Activated T-helper 1 cell treated with anti-CD3 and anti-CD28 coated beads, Interleukin-2, amount 50 U/mL, for 16 hours (primary cell): ENCODE results near the gene ITPR1.

Source experiments
- DNase-seq, 2 donors: peaks; one replicate each; pipeline ENCODE4 v3.0.0-alpha.2; 2020; ENCODE audit warnings: low read depth in 1 of 2, low spot score in 1 of 2

Gene ITPR1

DNA sequence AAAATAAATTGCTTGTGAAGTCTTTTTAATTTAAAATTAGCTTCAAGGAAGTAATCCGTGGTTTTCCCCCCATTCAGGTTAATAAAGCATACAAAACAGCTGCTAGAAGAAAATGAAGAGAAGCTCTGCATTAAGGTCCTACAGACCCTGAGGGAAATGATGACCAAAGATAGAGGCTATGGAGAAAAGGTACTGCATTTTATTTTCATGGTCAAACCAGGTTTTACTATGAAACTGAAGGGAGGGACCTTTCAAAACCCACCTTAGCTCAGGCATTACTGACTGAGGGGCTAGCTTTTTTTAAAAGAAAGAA, 218.5 kb downstream of the ITPR1 start:
- DNase-seq, result no peak

GRCh38 chr3:4712109-4712508, 219.0 kb downstream of the ITPR1 start:
- DNase-seq, result no peak

DNA sequence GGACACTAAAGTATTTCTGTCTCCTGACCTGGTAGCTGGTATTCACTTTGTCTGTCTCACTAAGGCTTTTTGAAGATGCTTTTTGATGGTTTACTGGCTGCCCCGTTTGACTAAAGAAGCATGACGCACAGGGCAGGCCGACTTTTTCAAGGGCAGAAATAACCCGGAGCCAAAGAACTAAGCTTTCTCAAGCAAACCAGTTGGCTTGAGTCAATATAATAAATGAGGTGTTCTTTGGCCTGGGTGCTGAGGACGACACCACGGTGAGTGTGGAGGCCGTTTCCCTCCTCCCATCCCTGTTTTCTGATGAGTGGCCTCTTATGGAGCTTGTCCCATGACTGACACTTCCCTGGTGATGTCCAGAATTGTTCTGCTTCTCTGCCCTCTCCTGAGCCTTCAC, 220.9 kb downstream of the ITPR1 start:
- no peak for DNase-seq

- DNase-seq, result no peak
Measured at GRCh38 chr3:4716266-4716665, 223.1 kb downstream of the ITPR1 start.

- no peak for DNase-seq
Measured at GRCh38 chr3:4716706-4717362, 223.7 kb downstream of the ITPR1 start.

DNA sequence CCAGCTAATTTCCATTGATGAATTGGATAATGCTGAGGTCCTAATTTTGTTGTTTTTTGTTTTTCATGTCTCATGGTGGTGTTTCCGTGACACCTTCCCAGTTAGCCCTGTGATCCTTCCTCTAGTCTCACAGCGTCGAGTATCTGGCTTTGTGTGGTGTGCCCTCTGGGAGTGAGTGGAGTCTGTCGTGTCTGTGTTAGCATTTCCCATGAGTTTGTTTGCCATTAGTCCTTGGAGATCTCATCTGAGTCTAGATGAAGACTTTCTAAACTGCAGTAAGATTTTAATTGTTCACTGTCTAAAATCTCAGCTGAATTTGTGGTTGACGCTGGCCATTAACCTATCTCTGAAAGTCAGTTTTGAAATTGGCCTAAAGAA, 224.2 kb downstream of the ITPR1 start:
- no peak for DNase-seq

DNA sequence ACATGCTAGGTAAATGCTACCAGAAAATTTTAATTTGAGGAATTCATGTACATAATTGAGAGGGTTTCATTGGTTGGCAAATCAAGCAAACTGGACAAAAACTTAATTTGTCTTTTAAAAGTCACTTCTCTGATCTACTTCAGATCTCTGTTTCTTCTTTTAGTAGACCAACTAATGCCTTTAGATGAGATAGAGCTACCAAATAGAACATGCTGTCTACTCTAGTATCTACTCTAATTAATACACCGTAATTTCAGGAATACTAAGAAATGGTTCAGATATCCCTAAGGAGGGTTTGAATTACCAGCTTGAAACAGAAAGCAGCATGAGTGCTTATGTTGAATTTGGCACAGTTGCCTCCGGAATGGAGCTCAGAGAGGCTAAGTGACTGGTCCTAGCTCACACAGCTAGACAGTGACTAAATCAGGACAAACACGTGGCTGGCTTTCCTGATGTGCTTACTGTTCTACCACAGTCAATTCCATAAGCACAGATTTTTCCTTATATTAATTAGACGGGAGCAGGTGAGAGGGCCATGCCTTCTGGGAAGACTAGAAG, 225.1 kb downstream of the ITPR1 start:
- DNase-seq, result no peak

DNA sequence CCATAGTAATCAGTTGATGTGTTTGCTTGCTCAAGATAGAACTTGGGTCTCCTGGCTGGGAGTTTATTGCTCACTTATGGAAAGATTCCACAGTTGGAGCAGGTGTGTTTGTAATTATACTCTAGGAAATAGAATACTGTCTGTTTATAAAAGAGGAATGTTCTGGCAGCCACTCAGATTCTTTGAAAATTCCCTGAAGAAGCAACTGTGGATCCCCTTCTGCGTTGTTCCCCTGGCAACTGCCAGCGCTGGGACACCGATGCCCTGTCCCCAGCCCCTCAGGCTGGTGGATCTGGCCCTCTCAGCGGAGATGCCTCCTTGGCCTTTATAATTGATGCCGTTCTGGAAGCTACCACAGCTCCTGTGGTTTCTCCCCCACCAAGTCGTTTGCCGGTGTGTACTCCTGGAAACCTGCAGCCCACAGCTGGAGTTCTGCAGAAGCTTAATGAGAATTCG, 225.9 kb downstream of the ITPR1 start:
- DNase-seq, result no peak

- DNase-seq, result no peak
Measured at GRCh38 chr3:4720316-4721075, 227.3 kb downstream of the ITPR1 start.

DNA sequence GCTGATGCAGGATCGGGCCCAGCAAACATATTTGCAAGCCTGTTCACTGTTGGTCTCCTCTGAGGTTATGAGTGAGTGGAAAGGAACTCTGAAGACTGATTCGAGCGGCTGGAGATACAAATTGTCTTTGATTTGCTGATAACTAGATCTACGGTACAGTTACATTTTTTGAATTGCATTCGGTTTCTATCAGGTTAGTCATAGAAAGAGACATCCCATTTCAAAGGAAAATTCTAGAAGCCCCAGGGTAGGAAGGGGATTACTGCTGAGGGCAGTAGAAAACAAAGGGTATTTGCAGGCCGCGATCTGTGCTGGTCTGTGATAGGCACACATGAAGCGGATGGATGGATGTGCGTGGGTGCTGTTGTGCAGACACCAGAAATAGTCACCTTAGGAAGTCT, 228.4 kb downstream of the ITPR1 start:
- DNase-seq, result no peak

DNA sequence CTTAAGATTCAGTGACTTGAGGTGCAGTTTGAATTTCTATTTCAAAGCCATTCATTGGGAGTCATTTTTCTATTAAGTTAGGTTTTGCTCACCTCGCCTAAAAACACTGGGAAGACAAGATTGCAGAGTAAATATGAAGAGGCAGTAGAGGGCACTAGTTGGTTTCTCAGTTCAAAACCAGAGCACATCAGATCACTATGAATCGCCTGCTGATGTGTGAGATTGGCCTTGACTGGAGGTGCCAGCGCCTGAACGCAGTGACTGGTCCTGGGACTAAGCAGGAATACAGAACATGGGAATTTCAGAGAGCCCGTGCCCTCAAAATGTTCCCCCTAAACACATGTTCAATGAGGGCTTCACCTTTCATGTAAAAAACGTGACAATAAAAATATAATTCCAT, 229.0 kb downstream of the ITPR1 start:
- DNase-seq, result no peak

DNA sequence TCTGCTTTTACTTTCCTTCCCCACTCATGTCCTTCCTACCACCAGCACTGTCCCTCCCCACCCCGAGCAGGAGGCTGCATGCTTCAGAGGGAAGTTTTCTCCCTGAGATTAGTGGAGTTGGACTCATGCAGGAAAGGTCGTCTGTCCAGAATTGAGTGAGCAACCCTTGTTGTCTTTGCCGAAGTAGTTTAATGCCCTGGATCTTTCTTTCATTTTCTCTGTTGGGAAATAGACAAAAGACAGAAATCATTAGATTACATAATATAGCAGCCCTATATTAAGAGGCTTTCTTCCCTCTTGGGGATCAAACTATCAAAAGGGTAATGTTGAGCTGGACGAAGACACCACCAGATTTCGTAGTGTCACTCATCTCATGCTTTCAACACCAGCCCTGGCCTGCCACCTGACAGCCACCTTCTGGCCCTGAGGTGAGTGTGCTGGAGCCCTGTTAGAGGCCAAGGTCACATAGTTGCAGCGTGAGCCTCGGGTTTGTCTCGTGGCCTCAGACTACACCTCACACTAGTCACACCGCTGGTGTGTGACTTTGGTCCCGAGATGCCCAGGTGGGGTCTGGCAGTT, 231.0 kb downstream of the ITPR1 start:
- no peak for DNase-seq

DNA sequence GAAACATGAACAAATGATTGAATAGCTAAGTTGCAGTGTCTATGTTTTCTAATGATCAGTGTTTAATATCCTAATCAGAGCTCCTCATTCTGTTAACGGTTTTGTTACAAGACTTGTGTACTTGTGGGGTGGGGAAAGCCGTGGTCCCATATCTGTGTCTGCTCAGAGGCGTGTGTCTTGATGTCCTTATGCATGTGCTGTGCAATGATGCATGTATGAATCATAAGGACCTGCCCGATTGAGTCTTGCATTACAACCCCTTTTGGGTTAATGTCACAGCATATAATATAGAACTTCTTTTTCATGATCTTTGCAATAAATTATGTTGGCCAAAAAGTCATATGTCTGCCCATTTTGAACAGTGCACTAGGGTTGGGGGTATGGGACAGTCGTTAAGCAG, 233.4 kb downstream of the ITPR1 start:
- no peak for DNase-seq

DNA sequence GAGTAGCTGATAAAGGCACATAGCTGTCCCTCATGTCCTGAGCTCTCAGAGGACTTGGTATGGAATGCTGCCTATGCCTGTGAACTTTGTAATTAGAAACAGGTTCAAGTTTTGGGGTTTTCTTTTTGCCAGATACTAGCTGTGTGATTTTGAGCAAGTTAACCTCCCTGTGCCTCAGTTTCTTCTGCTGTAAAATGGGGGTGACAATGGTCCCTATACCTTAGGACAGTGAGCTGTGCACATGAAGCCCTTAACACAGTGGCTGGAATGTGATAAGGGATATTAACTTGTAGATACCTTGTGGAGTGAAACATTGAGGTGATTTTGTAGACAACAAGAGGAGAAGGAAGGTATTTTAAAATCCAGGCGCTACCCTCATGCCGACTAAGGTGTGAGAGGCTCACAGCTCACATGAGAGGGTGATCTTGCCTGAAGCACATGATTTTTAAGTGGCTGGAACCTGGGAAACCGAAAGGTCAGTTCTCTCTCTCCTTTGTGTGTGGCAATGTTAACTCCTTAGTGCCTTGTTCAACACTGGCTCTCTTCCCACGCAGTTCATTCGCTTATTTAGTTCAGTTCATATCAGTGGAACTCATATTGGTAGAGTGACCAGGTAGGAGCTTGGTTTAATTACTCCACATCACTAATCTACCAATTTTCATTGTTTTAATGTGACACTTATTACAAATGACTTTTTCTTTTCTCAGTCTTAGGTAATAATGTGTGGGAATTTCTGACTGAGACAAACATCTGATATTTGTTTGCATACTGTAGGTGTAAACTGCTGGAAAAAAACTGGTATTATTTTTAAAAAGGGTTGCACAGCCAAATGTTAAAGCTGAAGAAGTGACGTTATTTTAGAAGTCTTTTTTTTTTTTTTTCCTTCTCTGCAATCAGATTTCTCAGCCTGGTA, 236.2 kb downstream of the ITPR1 start:
- no peak for DNase-seq

- DNase-seq, result no peak
Measured at GRCh38 chr3:4730719-4731118, 237.6 kb downstream of the ITPR1 start.

- DNase-seq, result no peak
Measured at GRCh38 chr3:4731543-4732111, 238.5 kb downstream of the ITPR1 start.

DNA sequence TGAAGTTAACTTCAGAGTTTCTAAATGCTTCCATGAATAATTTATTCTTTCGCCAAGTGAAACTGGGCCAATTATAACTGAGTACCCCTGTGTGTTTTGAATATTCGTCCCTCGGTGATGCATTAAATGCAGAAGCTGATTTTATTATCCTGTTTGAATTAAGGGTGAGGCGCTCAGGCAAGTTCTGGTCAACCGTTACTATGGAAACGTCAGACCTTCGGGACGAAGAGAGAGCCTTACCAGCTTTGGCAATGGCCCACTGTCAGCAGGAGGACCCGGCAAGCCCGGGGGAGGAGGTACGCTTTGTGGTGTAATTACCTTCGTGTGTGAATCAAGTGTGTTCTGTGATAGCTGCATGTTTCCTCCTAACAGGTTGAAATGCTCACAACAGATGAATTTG, 239.8 kb downstream of the ITPR1 start:
- no peak for DNase-seq

DNA sequence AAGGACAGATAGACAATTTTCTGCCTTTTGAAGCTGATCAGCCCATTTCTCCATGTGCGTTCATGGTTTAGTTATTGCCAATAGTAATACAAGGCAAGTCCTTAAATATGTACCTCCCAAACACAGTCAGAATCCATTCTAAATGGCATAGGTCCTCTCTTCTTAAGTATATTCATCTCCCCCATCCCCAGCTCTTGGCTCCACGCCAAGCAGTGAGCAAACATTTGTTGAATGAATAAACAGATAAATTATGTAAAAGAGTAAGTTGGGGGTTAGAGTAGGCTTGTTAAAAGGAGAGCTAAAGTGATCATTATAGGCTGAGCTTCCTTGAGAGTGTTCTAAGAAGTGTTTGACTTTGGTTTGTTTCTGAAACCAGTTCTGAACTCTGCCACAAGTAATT, 241.3 kb downstream of the ITPR1 start:
- no peak for DNase-seq

DNA sequence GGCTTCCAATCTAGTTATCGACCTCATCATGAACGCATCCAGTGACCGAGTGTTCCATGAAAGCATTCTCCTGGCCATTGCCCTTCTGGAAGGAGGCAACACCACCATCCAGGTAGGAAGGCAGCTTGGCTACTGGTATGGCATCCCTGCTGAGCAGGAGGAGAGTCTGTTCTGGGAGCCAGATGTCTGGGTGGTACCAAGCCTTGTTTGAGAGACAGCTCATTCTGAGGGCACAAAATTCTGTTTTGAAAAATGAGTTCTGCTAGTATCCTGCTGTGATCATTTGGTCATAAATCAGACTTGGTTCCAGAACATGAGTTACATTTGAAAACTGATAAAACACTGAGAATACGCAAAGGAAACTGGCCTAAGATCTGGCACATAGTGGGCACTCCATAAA, 242.1 kb downstream of the ITPR1 start:
- no peak for DNase-seq

- no peak for DNase-seq
Measured at GRCh38 chr3:4736284-4736861, 243.2 kb downstream of the ITPR1 start.
